ENCODE data around the gene IGHMBP2.
"Not testable (repeated sequence)": the region's sequence is repeated elsewhere in the genome, so short reads cannot be mapped to it uniquely, and the experiment has no call there.

Gene IGHMBP2

GRCh38 chr11:68868221-68868835 lies 35.4 kb upstream of the IGHMBP2 start:
- Histone ChIP-seq H3K36me3 (ENCODE audit: control insufficient read depth, insufficient read depth, low read length) (no peaks in the 10 kb centered on the region), H3K27me3 (ENCODE audit: control insufficient read depth, insufficient read depth, low read length) (no peaks in the 10 kb centered on the region), H3K9ac (ENCODE audit: low read depth, low read length) (no peak overlapping the region), H3K4me1 (ENCODE audit: control insufficient read depth, insufficient read depth, low read length) (peaks cover 7% of the 10 kb centered on the region), H3K4me3 (ENCODE audit: low read depth, low read length) (no peak overlapping the region), H3K9me3 (ENCODE audit: control insufficient read depth, insufficient read depth, low read length) (no peaks in the 10 kb centered on the region)

- Histone ChIP-seq H3K9me3 (ENCODE audit: control insufficient read depth, insufficient read depth, low read length) (no peaks in the 10 kb centered on the region), H3K36me3 (ENCODE audit: control insufficient read depth, insufficient read depth, low read length) (no peaks in the 10 kb centered on the region), H3K27me3 (ENCODE audit: control insufficient read depth, insufficient read depth, low read length) (no peaks in the 10 kb centered on the region), H3K4me1 (ENCODE audit: control insufficient read depth, insufficient read depth, low read length) (peaks cover 7% of the 10 kb centered on the region), H3K9ac (ENCODE audit: low read depth, low read length) (no peak overlapping the region), H3K4me3 (ENCODE audit: low read depth, low read length) (peak overlapping the region; percentile 27)
Observed at GRCh38 chr11:68870470-68870869, 33.2 kb upstream of the IGHMBP2 start.

- Histone ChIP-seq H3K36me3 (ENCODE audit: control insufficient read depth, insufficient read depth, low read length) (no peaks in the 10 kb centered on the region), H3K9ac (ENCODE audit: low read depth, low read length) (no peak overlapping the region), H3K9me3 (ENCODE audit: control insufficient read depth, insufficient read depth, low read length) (no peaks in the 10 kb centered on the region), H3K4me3 (ENCODE audit: low read depth, low read length) (no peak overlapping the region), H3K4me1 (ENCODE audit: control insufficient read depth, insufficient read depth, low read length) (peaks cover 7% of the 10 kb centered on the region), H3K27me3 (ENCODE audit: control insufficient read depth, insufficient read depth, low read length) (no peaks in the 10 kb centered on the region)
Observed at GRCh38 chr11:68872216-68873003, 31.3 kb upstream of the IGHMBP2 start.

- H3K4me1 ChIP-seq (ENCODE audit: control insufficient read depth, insufficient read depth, low read length), result no peaks in the 10 kb centered on the region
- H3K36me3 ChIP-seq (ENCODE audit: control insufficient read depth, insufficient read depth, low read length), result no peaks in the 10 kb centered on the region
- H3K4me3 ChIP-seq (ENCODE audit: low read depth, low read length), result no peak overlapping the region
- no peaks in the 10 kb centered on the region for H3K27me3 ChIP-seq (ENCODE audit: control insufficient read depth, insufficient read depth, low read length)
- H3K9ac ChIP-seq (ENCODE audit: low read depth, low read length), result no peak overlapping the region
- no peaks in the 10 kb centered on the region for H3K9me3 ChIP-seq (ENCODE audit: control insufficient read depth, insufficient read depth, low read length)
Observed at GRCh38 chr11:68878022-68878421, 25.7 kb upstream of the IGHMBP2 start.

- H3K9ac ChIP-seq (ENCODE audit: low read depth, low read length), result no peak overlapping the region
- H3K27me3 ChIP-seq (ENCODE audit: control insufficient read depth, insufficient read depth, low read length), result no peaks in the 10 kb centered on the region
- no peaks in the 10 kb centered on the region for H3K9me3 ChIP-seq (ENCODE audit: control insufficient read depth, insufficient read depth, low read length)
- H3K4me1 ChIP-seq (ENCODE audit: control insufficient read depth, insufficient read depth, low read length), result no peaks in the 10 kb centered on the region
- no peak overlapping the region for H3K4me3 ChIP-seq (ENCODE audit: low read depth, low read length)
- no peaks in the 10 kb centered on the region for H3K36me3 ChIP-seq (ENCODE audit: control insufficient read depth, insufficient read depth, low read length)
Observed at GRCh38 chr11:68880851-68881250, 22.8 kb upstream of the IGHMBP2 start.

- H3K36me3 ChIP-seq (ENCODE audit: control insufficient read depth, insufficient read depth, low read length), result no peaks in the 10 kb centered on the region
- no peaks in the 10 kb centered on the region for H3K4me1 ChIP-seq (ENCODE audit: control insufficient read depth, insufficient read depth, low read length)
- no peaks in the 10 kb centered on the region for H3K27me3 ChIP-seq (ENCODE audit: control insufficient read depth, insufficient read depth, low read length)
Observed at GRCh38 chr11:68881320-68881719, 22.4 kb upstream of the IGHMBP2 start.

GRCh38 chr11:68882391-68882790 lies 21.3 kb upstream of the IGHMBP2 start:
- H3K9ac ChIP-seq (ENCODE audit: low read depth, low read length), result no peak overlapping the region
- no peaks in the 10 kb centered on the region for H3K36me3 ChIP-seq (ENCODE audit: control insufficient read depth, insufficient read depth, low read length)
- no peak overlapping the region for H3K4me3 ChIP-seq (ENCODE audit: low read depth, low read length)
- H3K27me3 ChIP-seq (ENCODE audit: control insufficient read depth, insufficient read depth, low read length), result no peaks in the 10 kb centered on the region
- no peaks in the 10 kb centered on the region for H3K4me1 ChIP-seq (ENCODE audit: control insufficient read depth, insufficient read depth, low read length)
- no peaks in the 10 kb centered on the region for H3K9me3 ChIP-seq (ENCODE audit: control insufficient read depth, insufficient read depth, low read length)

More at GRCh38 chr11:68881320-68881719, 22.4 kb upstream of the IGHMBP2 start:
- Histone ChIP-seq H3K9me3 (ENCODE audit: control insufficient read depth, insufficient read depth, low read length) (no peaks in the 10 kb centered on the region), H3K4me3 (ENCODE audit: low read depth, low read length) (no peak overlapping the region), H3K9ac (ENCODE audit: low read depth, low read length) (no peak overlapping the region)

GRCh38 chr11:68884827-68885226 lies 18.9 kb upstream of the IGHMBP2 start:
- not testable (repeated sequence) for H3K4me1 ChIP-seq (ENCODE audit: control insufficient read depth, insufficient read depth, low read length); H3K9ac ChIP-seq (ENCODE audit: low read depth, low read length); H3K4me3 ChIP-seq (ENCODE audit: low read depth, low read length); H3K36me3 ChIP-seq (ENCODE audit: control insufficient read depth, insufficient read depth, low read length); H3K9me3 ChIP-seq (ENCODE audit: control insufficient read depth, insufficient read depth, low read length); H3K27me3 ChIP-seq (ENCODE audit: control insufficient read depth, insufficient read depth, low read length)

- peaks cover 34% of the 10 kb centered on the region for H3K36me3 ChIP-seq (ENCODE audit: control insufficient read depth, insufficient read depth, low read length)
- no peak overlapping the region for H3K9ac ChIP-seq (ENCODE audit: low read depth, low read length)
- no peak overlapping the region for H3K4me3 ChIP-seq (ENCODE audit: low read depth, low read length)
- no peaks in the 10 kb centered on the region for H3K9me3 ChIP-seq (ENCODE audit: control insufficient read depth, insufficient read depth, low read length)
- H3K4me1 ChIP-seq (ENCODE audit: control insufficient read depth, insufficient read depth, low read length), result peaks cover 3% of the 10 kb centered on the region
- H3K27me3 ChIP-seq (ENCODE audit: control insufficient read depth, insufficient read depth, low read length), result no peaks in the 10 kb centered on the region
Observed at GRCh38 chr11:68889948-68890446, 13.7 kb upstream of the IGHMBP2 start.

- Histone ChIP-seq H3K9ac (ENCODE audit: low read depth, low read length) (no peak overlapping the region), H3K9me3 (ENCODE audit: control insufficient read depth, insufficient read depth, low read length) (no peaks in the 10 kb centered on the region), H3K4me1 (ENCODE audit: control insufficient read depth, insufficient read depth, low read length) (peaks cover 3% of the 10 kb centered on the region), H3K27me3 (ENCODE audit: control insufficient read depth, insufficient read depth, low read length) (no peaks in the 10 kb centered on the region), H3K4me3 (ENCODE audit: low read depth, low read length) (no peak overlapping the region), H3K36me3 (ENCODE audit: control insufficient read depth, insufficient read depth, low read length) (peaks cover 36% of the 10 kb centered on the region)
Observed at GRCh38 chr11:68890490-68891231, 13.0 kb upstream of the IGHMBP2 start.

GRCh38 chr11:68891351-68891948 lies 12.2 kb upstream of the IGHMBP2 start:
- Histone ChIP-seq H3K9me3 (ENCODE audit: control insufficient read depth, insufficient read depth, low read length) (no peaks in the 10 kb centered on the region), H3K36me3 (ENCODE audit: control insufficient read depth, insufficient read depth, low read length) (peaks cover 44% of the 10 kb centered on the region), H3K4me3 (ENCODE audit: low read depth, low read length) (no peak overlapping the region), H3K9ac (ENCODE audit: low read depth, low read length) (no peak overlapping the region), H3K27me3 (ENCODE audit: control insufficient read depth, insufficient read depth, low read length) (no peaks in the 10 kb centered on the region), H3K4me1 (ENCODE audit: control insufficient read depth, insufficient read depth, low read length) (peaks cover 3% of the 10 kb centered on the region)

All from iPS-15b (cell line).